Lower lobe of right lung (tissue), 2 donors: Measurements from ENCODE around the gene CGGBP1. TPM values are rescaled to one million over a fixed set of nuclear protein-coding genes. Genes with fewer than 3 reads are reported as not detected.

Experiments used
- ATAC-seq, 2 donors: fragments of 200-7000 bp; cut with Tn5 transposase; one replicate each; pipeline ENCODE4 v1.9.1; 2020 to 2022; ENCODE audit warnings: mild to moderate bottlenecking in 2 of 2, moderate library complexity in 2 of 2
- DNase-seq: peaks from one replicate; pipeline ENCODE4 v3.0.0-alpha.2; 2020
- H3K27ac ChIP-seq: fragments of 200-600 bp; one replicate; pipeline ENCODE4 v1.8.0; 2022
- H3K27me3 ChIP-seq: fragments of 200-600 bp; one replicate; pipeline ENCODE4 v1.8.0; 2022; ENCODE audit warnings: low read depth
- H3K36me3 ChIP-seq: fragments of 200-600 bp; one replicate; pipeline ENCODE4 v1.8.0; 2022; ENCODE audit warnings: mild to moderate bottlenecking
- H3K4me1 ChIP-seq: fragments of 200-600 bp; one replicate; pipeline ENCODE4 v1.8.0; 2022
- H3K4me3 ChIP-seq: fragments of 200-600 bp; one replicate; pipeline ENCODE4 v1.8.0; 2022; ENCODE audit warnings: mild to moderate bottlenecking
- H3K9me3 ChIP-seq: fragments of 200-600 bp; one replicate; pipeline ENCODE4 v1.8.0; 2022
- intact Hi-C: fragments of 100-400 bp; cut with DNase I; formaldehyde crosslinking; loops from one replicate; pipeline ENCODE4 v1.11.0; 2022
- total RNA-seq: library from RNA; stranded (reverse); fragmentation: NEBNext Ultra II Directional; extraction: Animal tissue kit (Norgen Biotek cat#: 25700); gene quantifications from one replicate; pipeline ENCODE4 v1.2.1, GENCODE V29; 2021
- TF ChIP-seq, protein P1 (sequence below): fragments of 200-600 bp; IDR thresholded peaks from one replicate; pipeline ENCODE4 v1.8.0; 2022; ENCODE audit warnings: antibody characterized with exemption, mild to moderate bottlenecking
- donor health status: DM: no; HTN: yes; CAD: no; lungs with severe emphysema.

The CGGBP1 gene
- total RNA-seq, 1 donor from 2014 or later: 85.9 TPM

DNA sequence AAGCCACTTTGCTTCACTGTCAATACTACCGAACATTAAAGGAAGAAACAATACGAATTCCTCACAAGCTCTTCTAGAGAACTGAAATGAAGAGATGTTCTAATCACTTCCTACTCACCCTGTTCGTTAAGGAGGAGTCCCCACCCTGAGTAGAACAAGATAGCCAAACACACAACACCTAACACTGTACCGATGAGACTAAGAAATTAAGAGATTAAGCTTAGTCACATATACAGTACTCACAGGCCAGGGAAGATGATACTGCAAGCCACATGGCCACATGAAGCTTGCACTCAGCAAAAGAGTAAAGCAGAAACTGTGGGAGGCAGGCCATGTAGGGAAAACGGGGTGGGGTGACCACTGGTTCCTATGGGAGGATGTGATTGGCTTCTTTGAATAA, 48.0 kb downstream of the CGGBP1 start:
- TF ChIP-seq, protein P1, sequence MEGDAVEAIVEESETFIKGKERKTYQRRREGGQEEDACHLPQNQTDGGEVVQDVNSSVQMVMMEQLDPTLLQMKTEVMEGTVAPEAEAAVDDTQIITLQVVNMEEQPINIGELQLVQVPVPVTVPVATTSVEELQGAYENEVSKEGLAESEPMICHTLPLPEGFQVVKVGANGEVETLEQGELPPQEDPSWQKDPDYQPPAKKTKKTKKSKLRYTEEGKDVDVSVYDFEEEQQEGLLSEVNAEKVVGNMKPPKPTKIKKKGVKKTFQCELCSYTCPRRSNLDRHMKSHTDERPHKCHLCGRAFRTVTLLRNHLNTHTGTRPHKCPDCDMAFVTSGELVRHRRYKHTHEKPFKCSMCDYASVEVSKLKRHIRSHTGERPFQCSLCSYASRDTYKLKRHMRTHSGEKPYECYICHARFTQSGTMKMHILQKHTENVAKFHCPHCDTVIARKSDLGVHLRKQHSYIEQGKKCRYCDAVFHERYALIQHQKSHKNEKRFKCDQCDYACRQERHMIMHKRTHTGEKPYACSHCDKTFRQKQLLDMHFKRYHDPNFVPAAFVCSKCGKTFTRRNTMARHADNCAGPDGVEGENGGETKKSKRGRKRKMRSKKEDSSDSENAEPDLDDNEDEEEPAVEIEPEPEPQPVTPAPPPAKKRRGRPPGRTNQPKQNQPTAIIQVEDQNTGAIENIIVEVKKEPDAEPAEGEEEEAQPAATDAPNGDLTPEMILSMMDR: no peak
- DNase-seq: no peak
- H3K9me3 ChIP-seq: no peaks in the 10 kb centered on the region
- no peak overlapping the region for H3K4me3 ChIP-seq
- H3K27ac ChIP-seq: no peak overlapping the region
- H3K27me3 ChIP-seq: no peaks in the 10 kb centered on the region
- ATAC-seq: no peak
- intact Hi-C loops: no loop called here
- H3K36me3 ChIP-seq: no peaks in the 10 kb centered on the region
- no peaks in the 10 kb centered on the region for H3K4me1 ChIP-seq

DNA sequence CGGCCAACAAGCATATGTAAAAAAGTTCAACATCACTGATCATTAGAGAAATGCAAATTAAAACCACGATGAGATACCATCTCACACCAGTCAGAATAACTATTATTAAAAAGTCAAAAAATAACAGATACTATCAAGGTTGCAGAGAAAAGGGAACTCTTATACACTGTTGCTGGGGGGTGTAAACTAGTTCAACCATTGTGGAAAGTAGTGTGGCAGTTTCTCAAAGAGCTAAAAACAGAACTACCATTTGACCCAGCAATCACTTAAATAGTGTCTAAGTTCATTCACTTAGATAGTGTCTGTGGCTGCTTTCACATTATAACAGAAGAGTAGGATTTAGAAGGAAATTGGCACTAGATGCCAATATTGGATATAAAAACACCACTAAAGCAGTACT, 49.7 kb downstream of the CGGBP1 start:
- TF ChIP-seq, protein P1: no peak
- DNase-seq: no peak
- Histone ChIP-seq H3K27me3 (no peaks in the 10 kb centered on the region), H3K27ac (no peak overlapping the region), H3K4me1 (no peaks in the 10 kb centered on the region), H3K4me3 (no peak overlapping the region), H3K9me3 (no peaks in the 10 kb centered on the region), H3K36me3 (no peaks in the 10 kb centered on the region)
- ATAC-seq: no peak
- intact Hi-C loops: loop anchor here (10.0 kb wide), 1 partner anchor 654 kb away; no protein-coding TSS in a partner anchor

DNA sequence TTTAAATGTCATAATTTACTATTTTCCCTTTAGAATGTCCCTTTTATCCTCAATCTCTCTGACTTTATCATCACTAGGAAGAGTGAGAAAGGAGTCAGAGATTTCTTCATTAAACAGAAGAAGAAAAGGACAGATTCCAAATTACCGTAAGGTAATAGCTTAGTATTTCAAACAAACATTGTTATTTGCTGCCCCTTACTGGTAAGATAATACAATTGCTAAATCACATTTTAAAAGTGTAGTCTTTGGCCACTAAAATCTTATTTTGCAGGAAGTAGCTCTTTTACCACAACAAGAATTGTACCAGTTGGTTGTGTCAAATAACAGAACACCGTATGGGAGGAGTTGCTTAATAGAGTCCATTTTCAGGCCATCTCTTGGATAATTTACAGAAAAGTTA, 53.7 kb downstream of the CGGBP1 start:
- no peak overlapping the region for H3K4me3 ChIP-seq
- H3K4me1 ChIP-seq: no peaks in the 10 kb centered on the region
- H3K27ac ChIP-seq: no peak overlapping the region
- H3K27me3 ChIP-seq: no peaks in the 10 kb centered on the region
- TF ChIP-seq, protein P1: peak; percentile 30
- ATAC-seq (peak in 1 of 2 donors; percentile 33), DNase-seq (no peak)
- no peaks in the 10 kb centered on the region for H3K9me3 ChIP-seq
- no peaks in the 10 kb centered on the region for H3K36me3 ChIP-seq
- intact Hi-C loops: loop anchor here (10.0 kb wide), 1 partner anchor 650 kb away; no protein-coding TSS in a partner anchor

DNA sequence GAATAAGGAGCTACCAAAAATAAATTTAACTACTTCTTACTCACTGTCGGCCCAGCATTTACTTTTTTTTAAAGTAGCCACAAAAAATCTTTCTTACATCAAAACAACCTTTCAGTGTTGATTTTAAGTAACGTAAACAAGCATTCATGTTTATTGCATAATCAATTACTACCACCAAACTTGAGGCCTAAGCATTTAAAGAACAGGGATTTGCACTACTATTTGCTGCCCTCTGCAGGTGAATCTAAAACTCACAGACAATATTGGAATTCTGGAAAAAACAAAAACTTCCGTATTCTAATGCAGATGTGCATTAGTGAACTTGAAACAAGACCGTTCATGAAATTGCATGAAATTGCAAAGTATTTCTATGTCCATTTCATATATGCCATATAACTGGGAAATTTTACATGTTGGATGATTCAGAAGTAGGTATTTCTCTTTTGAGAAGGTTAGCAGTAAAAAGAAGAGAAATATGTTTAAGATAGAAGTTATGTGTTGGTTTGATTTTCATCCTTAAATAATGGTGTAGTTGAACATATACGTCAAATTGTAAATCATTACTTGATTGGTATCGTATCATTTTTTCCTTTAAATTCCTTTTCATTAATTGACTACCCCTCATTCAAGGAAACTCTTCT, 55.6 kb downstream of the CGGBP1 start:
- DNase-seq: no peak
- intact Hi-C loops: loop anchor here (10.0 kb wide), 1 partner anchor 648 kb away; no protein-coding TSS in a partner anchor
- Histone ChIP-seq H3K36me3 (no peaks in the 10 kb centered on the region), H3K9me3 (no peaks in the 10 kb centered on the region), H3K27me3 (no peaks in the 10 kb centered on the region), H3K4me1 (no peaks in the 10 kb centered on the region), H3K27ac (no peak overlapping the region), H3K4me3 (no peak overlapping the region)
- peak; percentile 61 to 65 for ATAC-seq
- TF ChIP-seq, protein P1: peak; percentile 64

DNA sequence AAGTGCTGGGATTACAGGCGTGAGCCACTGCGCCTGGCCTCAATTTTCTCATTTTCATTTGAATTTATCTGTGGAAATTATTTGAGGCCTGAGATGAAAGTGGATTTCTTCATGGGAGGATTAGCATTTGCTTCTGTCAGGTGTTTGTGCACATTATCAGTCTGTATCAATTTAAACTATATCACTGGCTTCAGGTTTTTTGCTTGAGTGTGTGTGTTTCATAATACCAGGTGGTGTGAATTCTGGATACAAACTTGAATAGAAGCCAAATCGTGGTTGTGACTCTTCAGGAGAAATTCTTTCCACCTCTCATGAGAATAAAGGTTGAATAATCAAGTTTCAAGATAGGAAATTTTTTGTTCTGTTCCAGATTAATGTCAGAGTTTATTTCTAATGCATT, 56.4 kb downstream of the CGGBP1 start:
- no peak for ATAC-seq
- intact Hi-C loops: loop anchor here (10.0 kb wide), 1 partner anchor 648 kb away; no protein-coding TSS in a partner anchor
- no peak overlapping the region for H3K27ac ChIP-seq
- TF ChIP-seq, protein P1: no peak
- H3K4me3 ChIP-seq: no peak overlapping the region
- H3K27me3 ChIP-seq: no peaks in the 10 kb centered on the region
- DNase-seq: no peak
- H3K36me3 ChIP-seq: no peaks in the 10 kb centered on the region
- no peaks in the 10 kb centered on the region for H3K9me3 ChIP-seq
- H3K4me1 ChIP-seq: no peaks in the 10 kb centered on the region

Other genes with a start within 250 kb of the CGGBP1 start
- 16.6 TPM for gene ZNF654, start 250 bp upstream of the CGGBP1 start, total RNA-seq
- 25.0 TPM for gene C3orf38, start 91.0 kb upstream of the CGGBP1 start, total RNA-seq